Prostate gland (tissue), 2 donors: ENCODE measurements around the gene SLK.

ENCODE experiments used
- POLR2A ChIP-seq: fragments of 450-650 bp; IDR thresholded peaks from one replicate; pipeline ENCODE4 v1.6.1; 2016; ENCODE audit warnings: antibody characterized with exemption, mild to moderate bottlenecking
- TF ChIP-seq, protein P1 (sequence below), 4 experiments: fragments of 200-600 bp in 2 of 4; fragments of 450-650 bp in 2 of 4; sonication (generic) in 2 of 4; IDR thresholded peaks; 1 replicate in 3 of 4; 2 replicates in 1 of 4; pipeline ENCODE4 v1.5.1; 2016 to 2019; ENCODE audit warnings: antibody characterized with exemption in 4 of 4, mild to moderate bottlenecking in 2 of 4, moderate library complexity in 2 of 4

DNA sequence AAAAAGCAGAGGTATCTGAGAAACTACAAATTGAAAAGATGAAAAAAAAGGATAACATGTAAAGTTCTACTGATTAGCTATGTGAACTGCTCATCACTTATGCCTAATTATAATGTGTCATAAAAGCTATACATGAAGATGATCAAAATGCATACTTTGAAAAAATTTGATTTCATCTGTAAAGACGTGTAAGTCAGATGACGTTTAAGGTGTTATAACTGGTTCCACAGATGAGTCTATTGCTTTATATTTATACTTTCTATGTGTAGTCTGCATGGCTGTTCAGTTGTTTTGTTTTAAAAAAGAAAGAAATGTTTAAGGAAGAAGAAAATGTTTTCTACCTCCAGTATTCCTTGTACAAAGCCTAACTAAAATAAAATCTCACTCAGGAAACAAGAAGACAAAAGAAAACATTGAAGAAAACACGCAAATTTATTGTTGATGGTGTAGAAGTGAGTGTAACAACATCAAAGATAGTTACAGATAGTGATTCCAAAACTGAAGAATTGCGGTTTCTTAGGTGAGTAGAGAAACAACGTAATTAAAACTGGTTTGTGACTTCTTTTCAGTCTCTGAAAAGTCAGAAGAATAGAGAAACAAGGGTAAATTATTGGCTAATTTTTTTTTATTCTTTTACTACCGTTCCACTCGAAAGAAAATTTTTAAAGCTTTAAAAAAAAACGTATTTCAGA lies 38.4 kb downstream of the SLK start:
- TF ChIP-seq POLR2A: no peak
- TF ChIP-seq, protein P1, sequence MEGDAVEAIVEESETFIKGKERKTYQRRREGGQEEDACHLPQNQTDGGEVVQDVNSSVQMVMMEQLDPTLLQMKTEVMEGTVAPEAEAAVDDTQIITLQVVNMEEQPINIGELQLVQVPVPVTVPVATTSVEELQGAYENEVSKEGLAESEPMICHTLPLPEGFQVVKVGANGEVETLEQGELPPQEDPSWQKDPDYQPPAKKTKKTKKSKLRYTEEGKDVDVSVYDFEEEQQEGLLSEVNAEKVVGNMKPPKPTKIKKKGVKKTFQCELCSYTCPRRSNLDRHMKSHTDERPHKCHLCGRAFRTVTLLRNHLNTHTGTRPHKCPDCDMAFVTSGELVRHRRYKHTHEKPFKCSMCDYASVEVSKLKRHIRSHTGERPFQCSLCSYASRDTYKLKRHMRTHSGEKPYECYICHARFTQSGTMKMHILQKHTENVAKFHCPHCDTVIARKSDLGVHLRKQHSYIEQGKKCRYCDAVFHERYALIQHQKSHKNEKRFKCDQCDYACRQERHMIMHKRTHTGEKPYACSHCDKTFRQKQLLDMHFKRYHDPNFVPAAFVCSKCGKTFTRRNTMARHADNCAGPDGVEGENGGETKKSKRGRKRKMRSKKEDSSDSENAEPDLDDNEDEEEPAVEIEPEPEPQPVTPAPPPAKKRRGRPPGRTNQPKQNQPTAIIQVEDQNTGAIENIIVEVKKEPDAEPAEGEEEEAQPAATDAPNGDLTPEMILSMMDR (IDR thresholded peaks at IDR 0.05): no peak
